ENCODE results near the gene OR9Q1. TPM values are rescaled to one million over a fixed set of nuclear protein-coding genes. Genes with fewer than 3 reads are reported as not detected.
"Not testable (repeated sequence)": the region's sequence is repeated elsewhere in the genome, so short reads cannot be mapped to it uniquely, and the experiment has no call there.

OR9Q1 gene
- total RNA-seq, 1 experiment from 2014 or later: not detected

GRCh38 chr11:58188770-58189169 is 165.1 kb downstream of the OR9Q1 start, which contains the start of gene OR9Q2:
Gene OR9Q2, plus strand, starts transcription at chr11:58189070. Its CDS starts 1,421 bp downstream, at chr11:58190491.
- DNase-seq (ENCODE audit: low read depth, low spot score): no peak
- in situ Hi-C loops (cut with HindIII; ENCODE audit: low pct_unique_long_range_greater_than_20kb, low sequenced_read_pairs): no loop called here

DNA sequence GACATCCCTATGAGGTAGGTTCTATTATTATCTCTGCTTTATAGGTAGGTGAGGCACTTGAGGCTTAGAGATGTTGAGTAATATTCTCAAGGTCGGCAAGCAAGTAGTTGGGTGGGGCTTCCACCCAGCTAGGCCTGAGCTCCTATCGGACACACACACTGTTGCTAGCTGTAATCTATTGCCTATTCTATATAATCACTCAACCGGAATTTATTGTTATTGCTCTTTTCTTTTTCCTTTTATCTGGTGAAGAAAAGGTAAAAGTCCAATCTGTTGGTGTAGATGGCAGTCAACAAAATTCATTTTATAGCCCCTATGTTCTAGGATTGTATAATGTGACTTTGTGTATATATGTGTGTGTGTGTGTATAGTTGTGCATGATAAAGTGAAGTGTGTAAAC is 168.5 kb downstream of the OR9Q1 start:
- no peak for DNase-seq (ENCODE audit: low read depth, low spot score)
- in situ Hi-C loops (cut with HindIII; ENCODE audit: low pct_unique_long_range_greater_than_20kb, low sequenced_read_pairs): no loop called here

- in situ Hi-C loops (cut with HindIII; ENCODE audit: low pct_unique_long_range_greater_than_20kb, low sequenced_read_pairs): no loop called here
- DNase-seq (ENCODE audit: low read depth, low spot score): no peak
Measured at GRCh38 chr11:58193391-58193790, 169.7 kb downstream of the OR9Q1 start.

- in situ Hi-C loops (cut with HindIII; ENCODE audit: low pct_unique_long_range_greater_than_20kb, low sequenced_read_pairs): no loop called here
- no peak for DNase-seq (ENCODE audit: low read depth, low spot score)
Measured at GRCh38 chr11:58195939-58196338, 172.3 kb downstream of the OR9Q1 start.

GRCh38 chr11:58199271-58199670 is 175.6 kb downstream of the OR9Q1 start:
- no peak for DNase-seq (ENCODE audit: low read depth, low spot score)

DNA sequence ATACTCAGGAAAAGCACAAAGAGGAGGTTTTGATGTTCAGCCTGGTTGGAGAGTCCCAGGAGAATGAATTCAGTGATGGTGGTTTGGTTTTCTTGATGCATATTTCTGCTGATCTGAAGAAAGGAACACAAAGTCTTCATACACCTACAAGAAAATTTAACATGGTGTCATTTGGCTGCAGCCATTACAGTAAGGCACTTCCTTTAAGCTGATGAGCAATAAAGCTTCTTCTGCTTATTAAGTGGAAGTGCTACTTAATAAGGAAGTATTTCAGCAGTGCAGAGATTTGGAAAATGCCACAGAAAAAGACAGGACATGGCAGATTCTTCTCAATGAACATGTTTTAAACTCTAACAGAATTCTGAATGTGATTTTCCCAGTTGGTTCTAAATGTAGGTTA is 180.4 kb downstream of the OR9Q1 start, which contains the start of gene OR1S2:
OR1S2 (minus strand) TSS at position 101 of the 400 bp plus-strand sequence; CDS start at position 101, 0 bp downstream.
- in situ Hi-C loops (cut with HindIII; ENCODE audit: low pct_unique_long_range_greater_than_20kb, low sequenced_read_pairs): no loop called here
- DNase-seq (ENCODE audit: low read depth, low spot score): no peak

More at GRCh38 chr11:58199271-58199670, 175.6 kb downstream of the OR9Q1 start:
- in situ Hi-C loops (cut with HindIII; ENCODE audit: low pct_unique_long_range_greater_than_20kb, low sequenced_read_pairs): no loop called here

DNA sequence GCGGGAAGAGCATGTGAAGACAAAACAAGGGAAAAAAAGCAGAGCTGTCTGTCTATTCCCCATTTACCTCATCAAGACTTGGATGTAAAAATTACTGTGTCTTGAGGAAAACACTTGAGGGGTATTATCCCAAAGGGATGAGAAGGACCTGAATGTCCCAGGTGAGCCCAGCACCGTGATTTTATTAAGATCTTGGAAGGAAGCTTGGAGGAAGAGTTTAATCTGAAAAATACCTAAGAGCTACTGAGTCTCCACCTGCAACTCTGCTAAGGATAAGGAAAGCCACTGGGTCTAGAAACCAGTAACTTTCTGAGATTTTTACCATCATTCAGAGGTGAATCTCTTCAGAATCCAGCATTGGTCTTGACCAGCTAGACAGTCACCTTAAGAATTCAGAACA is 188.7 kb downstream of the OR9Q1 start, which contains the start of gene OR1S1:
OR1S1 (plus strand) TSS at position 301 of the 400 bp plus-strand sequence.
- DNase-seq (ENCODE audit: low read depth, low spot score); in situ Hi-C loops (cut with HindIII; ENCODE audit: low pct_unique_long_range_greater_than_20kb, low sequenced_read_pairs): not testable (repeated sequence)

DNA sequence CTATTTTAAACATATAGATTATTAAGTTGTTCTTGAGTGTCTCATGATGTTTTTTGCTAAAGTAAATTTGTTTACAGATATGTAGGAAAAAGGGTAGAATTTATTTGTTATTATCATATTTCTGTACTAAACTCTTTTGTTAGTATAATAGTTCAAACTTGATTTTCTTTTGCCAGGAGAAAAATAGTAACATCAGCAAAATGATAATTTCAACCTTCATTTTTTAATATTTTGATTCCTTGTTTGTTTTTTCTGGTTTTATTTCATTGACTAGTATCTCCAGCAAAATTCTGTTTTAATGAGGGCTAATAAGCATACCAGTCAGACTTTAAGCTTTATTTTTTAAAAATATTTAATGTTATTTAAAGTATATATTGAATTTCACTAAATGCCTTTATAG is 192.8 kb downstream of the OR9Q1 start:
- in situ Hi-C loops (cut with HindIII; ENCODE audit: low pct_unique_long_range_greater_than_20kb, low sequenced_read_pairs): no loop called here
- no peak for DNase-seq (ENCODE audit: low read depth, low spot score)

- in situ Hi-C loops (cut with HindIII; ENCODE audit: low pct_unique_long_range_greater_than_20kb, low sequenced_read_pairs): no loop called here
- DNase-seq (ENCODE audit: low read depth, low spot score): no peak
Measured at GRCh38 chr11:58222721-58223120, 199.0 kb downstream of the OR9Q1 start.

DNA sequence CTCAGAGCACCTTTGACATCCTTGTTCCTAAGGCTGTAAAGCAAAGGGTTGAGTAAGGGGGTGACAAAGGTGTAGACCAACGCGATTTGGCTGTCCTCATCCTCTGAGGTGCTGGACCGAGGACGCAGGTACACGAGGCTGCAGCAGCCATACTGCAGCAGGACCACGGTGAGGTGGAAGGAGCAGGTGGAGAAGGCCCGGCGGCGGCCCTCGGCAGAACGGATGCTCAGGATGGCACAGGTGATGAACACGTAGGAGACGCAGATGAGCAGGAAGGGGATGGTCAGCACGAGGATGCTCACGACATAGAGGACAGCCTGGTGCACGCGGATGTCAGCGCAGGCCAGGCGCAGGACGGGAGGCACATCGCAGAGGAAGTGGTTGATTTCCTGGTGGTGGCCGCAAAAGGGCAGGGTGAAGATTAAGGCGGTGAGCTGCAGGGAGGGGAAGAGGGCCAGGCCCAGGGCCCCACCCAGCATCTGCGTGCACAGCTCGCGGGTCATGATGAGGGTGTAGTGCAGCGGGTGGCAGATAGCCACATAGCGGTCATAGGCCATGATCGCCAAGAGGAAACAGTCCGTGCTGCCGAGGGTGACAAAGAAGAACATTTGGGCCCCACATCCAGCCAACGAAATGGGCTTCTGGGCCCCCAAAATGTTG is 204.4 kb downstream of the OR9Q1 start:
- DNase-seq (ENCODE audit: low read depth, low spot score): no peak
- in situ Hi-C loops (cut with HindIII; ENCODE audit: low pct_unique_long_range_greater_than_20kb, low sequenced_read_pairs): no loop called here

Small RNA genes within 50 kb of the gene (small RNA-seq; reads per million reads assigned to genes)
- gene RNU6-899P: 0 reads per million in 2 experiments

Other genes with a start within 250 kb of the OR9Q1 start
- not detected in 2 replicates for gene OR6Q1, start 7.1 kb downstream of the OR9Q1 start, total RNA-seq (2014; rRNA removed; shearing (Covaris generic))
- gene OR9I1, start 101.6 kb downstream of the OR9Q1 start, total RNA-seq (2014; rRNA removed; shearing (Covaris generic)): not detected in 2 replicates
- gene OR9Q2, start 165.2 kb downstream of the OR9Q1 start, total RNA-seq (2014; rRNA removed; shearing (Covaris generic)): not detected in 2 replicates
- gene OR1S2, start 180.3 kb downstream of the OR9Q1 start, total RNA-seq (2014; rRNA removed; shearing (Covaris generic)): not detected in 2 replicates
- not detected in 2 replicates for gene OR1S1, start 188.8 kb downstream of the OR9Q1 start, total RNA-seq (2014; rRNA removed; shearing (Covaris generic))
- gene OR10Q1, start 205.0 kb downstream of the OR9Q1 start, total RNA-seq (2014; rRNA removed; shearing (Covaris generic)): not detected in 2 replicates
- gene OR10W1, start 244.4 kb downstream of the OR9Q1 start, total RNA-seq (2014; rRNA removed; shearing (Covaris generic)): not detected in 2 replicates

All from SK-MEL-5 (cell line).